ENCODE measurements around the gene CXCL16.
"Not testable (repeated sequence)": the region's sequence is repeated elsewhere in the genome, so short reads cannot be mapped to it uniquely, and the experiment has no call there.

- not testable (repeated sequence) for TF ChIP-seq CTCF, POLR2A (IDR thresholded peaks at IDR 0.05)
Measured at GRCh38 chr17:4699401-4700056, 40.2 kb downstream of the CXCL16 start.
